Panc1 (cell line): ENCODE results near the gene TIMP1. TPM values are rescaled to one million over a fixed set of nuclear protein-coding genes. Genes with fewer than 3 reads are reported as not detected.

Experiments used
- ATAC-seq: fragments of 200-7000 bp; cut with Tn5 transposase; 2 replicates; pipeline ENCODE4 v1.9.1; 2020; ENCODE audit warnings: mild to moderate bottlenecking, moderate library complexity
- BruUV-seq: library from RNA; stranded (reverse); fragments of 400-500 nt; replicated peaks from 2 replicates; lab custom pipeline; 2021; lab: Mats Ljungman, UMichigan
- CTCF ChIA-PET: fragments of 300-600 bp; sonication (Branson Sonifier 250); formaldehyde crosslinking; loops from one replicate; lab custom pipeline; 2022; ENCODE audit warnings: antibody characterized with exemption; lab: Charles Lee
- POLR2A ChIA-PET: fragments of 300-600 bp; sonication (Branson Sonifier 250); formaldehyde crosslinking; loops from one replicate; lab custom pipeline; 2022; ENCODE audit warnings: antibody characterized with exemption; lab: Charles Lee
- DNase-seq: peaks from one replicate; pipeline ENCODE4 v3.0.0-alpha.2; 2010; ENCODE audit warnings: low read depth, low spot score
- H3K27ac ChIP-seq: 2 replicates; pipeline ENCODE4 v1.5.1; 2011; ENCODE audit warnings: mild to moderate bottlenecking, low read length, inconsistent platforms
- H3K27me3 ChIP-seq: fragments of 200-500 bp; sonication (Bioruptor generic); 2 replicates; pipeline ENCODE4 v1.6.0; 2014; ENCODE audit warnings: low read length, inconsistent platforms; ENCODE audit not compliant: control insufficient read depth, insufficient read depth
- H3K36me3 ChIP-seq: fragments of 200-500 bp; sonication (Bioruptor generic); 2 replicates; pipeline ENCODE4 v1.5.1; 2014; ENCODE audit warnings: inconsistent platforms, mild to moderate bottlenecking, low read length, moderate library complexity; ENCODE audit not compliant: control insufficient read depth, insufficient read depth
- H3K4me1 ChIP-seq: 2 replicates; pipeline ENCODE4 v1.5.1; 2011; ENCODE audit warnings: inconsistent platforms, mild to moderate bottlenecking, low read length, moderate library complexity; ENCODE audit not compliant: control insufficient read depth, insufficient read depth
- H3K4me3 ChIP-seq, 2 experiments: 2 replicates each; pipeline ENCODE4 v1.5.1; 2011 to 2012; ENCODE audit warnings: low read depth in 2 of 2, low read length in 2 of 2, mild to moderate bottlenecking in 2 of 2, inconsistent platforms in 1 of 2, moderate library complexity in 1 of 2
- H3K9me3 ChIP-seq: fragments of 200-500 bp; sonication (Bioruptor generic); 2 replicates; pipeline ENCODE4 v1.5.1; 2014; ENCODE audit warnings: low read depth, mild to moderate bottlenecking, inconsistent platforms, low read length, moderate library complexity; ENCODE audit not compliant: control insufficient read depth, insufficient read depth
- CTCF ChIP-seq: fragments of 450-650 bp; IDR thresholded peaks from 2 replicates; pipeline ENCODE4 v1.5.1; 2017; ENCODE audit warnings: mild to moderate bottlenecking
- POLR2AphosphoS5 ChIP-seq: IDR thresholded peaks from 2 replicates; pipeline ENCODE4 v1.6.1; 2012; ENCODE audit warnings: mild to moderate bottlenecking, low read depth, low read length, moderate library complexity
- REST ChIP-seq, 2 experiments: IDR thresholded peaks; 2 replicates each; pipeline ENCODE4 v1.6.1; 2011 to 2012; ENCODE audit warnings: low read depth in 2 of 2, control low read depth in 1 of 2, low read length in 1 of 2, mild to moderate bottlenecking in 1 of 2, moderate library complexity in 1 of 2; ENCODE audit not compliant: insufficient read depth in 1 of 2
- SIN3A ChIP-seq: IDR thresholded peaks from 2 replicates; pipeline ENCODE4 v1.6.1; 2012; ENCODE audit warnings: low read depth, mild to moderate bottlenecking, low read length, moderate library complexity, borderline replicate concordance; ENCODE audit not compliant: insufficient read depth
- TCF7L2 ChIP-seq: IDR thresholded peaks from 2 replicates; pipeline ENCODE4 v1.6.1; 2011; ENCODE audit warnings: mild to moderate bottlenecking, low read depth, low read length, inconsistent platforms
- in situ Hi-C: cut with HindIII; loops from 2 replicates; pipeline ENCODE4 v1.10.0; 2016; ENCODE audit warnings: low sequenced_read_pairs, low pct_unique_long_range_greater_than_20kb
- intact Hi-C: fragments of 100-400 bp; cut with micrococcal nuclease; formaldehyde crosslinking; loops from one replicate; pipeline ENCODE4 v1.10.0; 2022; ENCODE audit not compliant: unreplicated experiment
- total RNA-seq: library from RNA; stranded (reverse); gene quantifications from one replicate; pipeline ENCODE4 v1.2.1, GENCODE V29; 2021; ENCODE audit not compliant: unreplicated experiment

TIMP1 gene
- total RNA-seq, 1 experiment from 2014 or later, result 131 TPM

GRCh38 chrX:47579537-47579936 lies 2.7 kb upstream of the TIMP1 start:
- Histone ChIP-seq H3K27me3 (no peaks in the 10 kb centered on the region), H3K9me3 (no peaks in the 10 kb centered on the region), H3K36me3 (no peaks in the 10 kb centered on the region), H3K4me1 (no peaks in the 10 kb centered on the region; the same call in 1 of the 2 replicates), H3K27ac (no peak overlapping the region), H3K4me3 (no peak overlapping the region)
- DNase-seq, result no peak
- intact Hi-C loops (no loop called here), in situ Hi-C loops (no loop called here)
- POLR2A ChIA-PET, result interaction anchor here (0.6 kb wide), 1 partner anchor 19 kb away, joined by 6 read pairs; no protein-coding TSS in a partner anchor
- BruUV-seq, result no TSS peak
- CTCF ChIA-PET, result no interaction called here
- TF ChIP-seq CTCF (no peak), REST (IDR thresholded peaks at IDR 0.05; ENCODE audit: insufficient read depth in 1 of 2, low read depth in 2 of 2, low read length in 1 of 2) (no peak), SIN3A (no peak), POLR2AphosphoS5 (no peak), TCF7L2 (no peak)
- no peak for ATAC-seq

GRCh38 chrX:47583240-47583861 lies 1.1 kb downstream of the TIMP1 start:
- Histone ChIP-seq H3K4me3 (peak overlapping the region in 1 of 2 experiments; percentile 69; a peak in 3 of 4 replicates), H3K9me3 (no peaks in the 10 kb centered on the region), H3K36me3 (no peaks in the 10 kb centered on the region), H3K27me3 (no peaks in the 10 kb centered on the region), H3K4me1 (no peaks in the 10 kb centered on the region), H3K27ac (no peak overlapping the region)
- in situ Hi-C loops, result no loop called here
- ChIA-PET POLR2A (no interaction called here), CTCF (no interaction called here)
- ATAC-seq (no peak), DNase-seq (no peak)
- no TSS peak for BruUV-seq
- intact Hi-C loops, result no loop called here
- TF ChIP-seq POLR2AphosphoS5 (no peak), SIN3A (no peak), CTCF (no peak)
